Endothelial cell (in vitro differentiated cells): ENCODE results near the gene VAPB. TPM values are rescaled to one million over a fixed set of nuclear protein-coding genes. Genes with fewer than 3 reads are reported as not detected.
"Not testable (repeated sequence)": the region's sequence is repeated elsewhere in the genome, so short reads cannot be mapped to it uniquely, and the experiment has no call there.

ENCODE experiments used
- DNase-seq: peaks from one replicate; pipeline ENCODE4 v3.0.0; 2021; ENCODE audit warnings: low spot score
- H3K27ac Mint-ChIP-seq: one replicate; pipeline ENCODE4 v1.8.0; 2021; ENCODE audit warnings: mixed read lengths, inconsistent platforms; ENCODE audit not compliant: unreplicated experiment
- H3K27me3 Mint-ChIP-seq: one replicate; pipeline ENCODE4 v1.8.0; 2021; ENCODE audit warnings: mild to moderate bottlenecking, moderate library complexity, mixed read lengths, inconsistent platforms; ENCODE audit not compliant: unreplicated experiment
- H3K36me3 Mint-ChIP-seq: one replicate; pipeline ENCODE4 v1.8.0; 2021; ENCODE audit warnings: mild to moderate bottlenecking, low read depth, mixed read lengths, inconsistent platforms; ENCODE audit not compliant: unreplicated experiment
- H3K4me1 Mint-ChIP-seq: one replicate; pipeline ENCODE4 v1.8.0; 2021; ENCODE audit warnings: mild to moderate bottlenecking, mixed read lengths, inconsistent platforms; ENCODE audit not compliant: unreplicated experiment
- H3K4me3 Mint-ChIP-seq: one replicate; pipeline ENCODE4 v1.8.0; 2021; ENCODE audit warnings: mild to moderate bottlenecking, mixed read lengths, inconsistent platforms; ENCODE audit not compliant: unreplicated experiment
- H3K9me3 Mint-ChIP-seq: one replicate; pipeline ENCODE4 v1.8.0; 2021; ENCODE audit warnings: mixed read lengths, inconsistent platforms; ENCODE audit not compliant: unreplicated experiment
- CTCF ChIP-seq: fragments of 200-600 bp; sonication (generic); IDR thresholded peaks from one replicate; pipeline ENCODE4 v1.5.0; 2021; ENCODE audit warnings: antibody characterized with exemption; ENCODE audit not compliant: unreplicated experiment
- total RNA-seq: library from RNA; stranded (reverse); fragmentation: NEBNext Ultra II Directional; extraction: Animal tissue kit (Norgen Biotek cat#: 25700); gene quantifications from one replicate; pipeline ENCODE4 v1.2.1, GENCODE V29; 2021; ENCODE audit not compliant: unreplicated experiment

The VAPB gene
- total RNA-seq, 1 donor from 2014 or later: 55.5 TPM

GRCh38 chr20:58408603-58409246 is 19.7 kb downstream of the VAPB start:
- Mint-ChIP-seq H3K9me3 (no peaks in the 10 kb centered on the region), H3K36me3 (peaks cover 4% of the 10 kb centered on the region), H3K27ac (peak overlapping the region; percentile 80), H3K27me3 (no peaks in the 10 kb centered on the region), H3K4me1 (peaks cover 33% of the 10 kb centered on the region), H3K4me3 (no peak overlapping the region)
- no peak for TF ChIP-seq CTCF
- no peak for DNase-seq

GRCh38 chr20:58414216-58414615 is 25.2 kb downstream of the VAPB start:
- not testable (repeated sequence) for H3K9me3 Mint-ChIP-seq, DNase-seq, H3K4me3 Mint-ChIP-seq, H3K27me3 Mint-ChIP-seq, H3K27ac Mint-ChIP-seq
- peaks cover 34% of the 10 kb centered on the region for H3K4me1 Mint-ChIP-seq
- H3K36me3 Mint-ChIP-seq: peaks cover 15% of the 10 kb centered on the region

- not testable (repeated sequence) for H3K9me3 Mint-ChIP-seq, DNase-seq, H3K27me3 Mint-ChIP-seq
- Mint-ChIP-seq H3K4me3 (peak overlapping the region; percentile 82), H3K36me3 (peaks cover 20% of the 10 kb centered on the region), H3K4me1 (peaks cover 29% of the 10 kb centered on the region), H3K27ac (peak overlapping the region; percentile 72)
Measured at GRCh38 chr20:58414786-58415185, 25.8 kb downstream of the VAPB start.

DNA sequence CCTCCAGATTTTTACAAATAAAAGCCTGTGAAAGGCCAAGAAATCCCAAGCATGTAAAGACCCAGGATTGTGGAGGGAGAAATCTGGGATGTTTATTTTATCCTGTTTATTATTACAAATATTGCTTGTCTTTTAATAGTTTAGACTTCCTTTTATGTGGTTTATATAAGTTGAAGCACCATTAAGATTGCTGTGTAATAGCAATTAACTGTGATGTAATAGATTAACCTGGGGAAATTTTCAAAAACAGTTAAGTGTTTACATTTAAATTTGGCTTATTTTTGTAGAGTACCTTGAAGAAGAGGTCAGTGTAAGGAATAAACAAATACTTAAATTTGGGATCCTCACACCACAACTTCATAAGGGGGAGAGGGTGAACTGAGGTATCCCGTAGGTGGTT is 27.0 kb downstream of the VAPB start:
- Mint-ChIP-seq H3K27me3 (no peaks in the 10 kb centered on the region), H3K4me3 (no peak overlapping the region), H3K27ac (no peak overlapping the region), H3K9me3 (peaks cover 4% of the 10 kb centered on the region), H3K36me3 (peaks cover 25% of the 10 kb centered on the region), H3K4me1 (peaks cover 19% of the 10 kb centered on the region)
- TF ChIP-seq CTCF: no peak
- DNase-seq: no peak

DNA sequence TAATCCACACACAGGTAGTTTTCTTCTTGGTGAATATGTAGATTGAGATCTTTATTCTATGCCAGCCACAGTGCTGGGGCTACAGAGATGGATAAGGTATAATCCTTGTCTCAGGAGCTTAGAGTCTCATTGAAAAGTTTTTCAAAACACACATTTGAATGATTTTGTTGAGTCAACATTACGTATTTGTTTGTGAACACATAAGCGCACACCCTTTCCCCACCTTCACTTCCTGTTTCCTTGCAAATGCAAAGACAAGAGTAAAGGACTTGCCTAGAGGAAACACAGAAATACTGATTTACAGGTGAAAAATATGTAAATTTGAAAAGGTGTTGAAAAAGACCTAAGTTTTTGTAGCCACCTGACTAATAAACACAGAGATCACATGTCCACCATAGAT is 27.8 kb downstream of the VAPB start:
- Mint-ChIP-seq H3K27ac (peak overlapping the region; percentile 85), H3K9me3 (peaks cover 4% of the 10 kb centered on the region), H3K4me3 (no peak overlapping the region), H3K4me1 (peaks cover 19% of the 10 kb centered on the region), H3K36me3 (peaks cover 25% of the 10 kb centered on the region), H3K27me3 (no peaks in the 10 kb centered on the region)
- TF ChIP-seq CTCF: no peak
- no peak for DNase-seq

- TF ChIP-seq CTCF: no peak
- H3K27me3 Mint-ChIP-seq: no peaks in the 10 kb centered on the region
- peaks cover 25% of the 10 kb centered on the region for H3K36me3 Mint-ChIP-seq
- peaks cover 19% of the 10 kb centered on the region for H3K4me1 Mint-ChIP-seq
- H3K9me3 Mint-ChIP-seq: peaks cover 4% of the 10 kb centered on the region
- H3K4me3 Mint-ChIP-seq: no peak overlapping the region
- DNase-seq: no peak
- H3K27ac Mint-ChIP-seq: no peak overlapping the region
Measured at GRCh38 chr20:58417438-58417837, 28.4 kb downstream of the VAPB start.
